Tibial nerve (tissue), 4 donors: ENCODE data around the gene TRABD2B. TPM values are rescaled to one million over a fixed set of nuclear protein-coding genes. Genes with fewer than 3 reads are reported as not detected.

Source experiments
- DNase-seq, 2 donors: peaks; one replicate each; pipeline ENCODE4 v3.0.0-alpha.2; 2019; ENCODE audit warnings: low spot score in 2 of 2
- H3K27ac ChIP-seq, 4 donors: fragments of 200-600 bp; sonication (generic) in 3 of 4; one replicate each; pipeline ENCODE4 v1.5.1; 2017 to 2019; ENCODE audit warnings: mild to moderate bottlenecking in 1 of 4
- H3K27me3 ChIP-seq, 2 donors: fragments of 200-600 bp; sonication (generic) in 1 of 2; one replicate each; pipeline versions ENCODE4 v1.5.1 to v1.6.0; 2017 to 2019
- H3K36me3 ChIP-seq, 3 donors: fragments of 200-600 bp; sonication (generic); one replicate each; pipeline ENCODE4 v1.5.1; 2018 to 2019
- H3K4me1 ChIP-seq, 4 donors: fragments of 200-600 bp; sonication (generic) in 3 of 4; one replicate each; pipeline ENCODE4 v1.5.1; 2017 to 2019
- H3K4me3 ChIP-seq, 4 donors: fragments of 200-600 bp; sonication (generic) in 3 of 4; one replicate each; pipeline ENCODE4 v1.5.1; 2017 to 2019; ENCODE audit warnings: mild to moderate bottlenecking in 1 of 4, moderate library complexity in 1 of 4
- H3K9me3 ChIP-seq, 4 donors: fragments of 200-600 bp; sonication (generic) in 3 of 4; one replicate each; pipeline ENCODE4 v1.5.1; 2017 to 2019
- EP300 ChIP-seq, 2 donors: sonication (generic); formaldehyde crosslinking; IDR thresholded peaks; one replicate each; pipeline ENCODE4 v1.6.1; 2017; ENCODE audit warnings: antibody characterized with exemption in 2 of 2, mild to moderate bottlenecking in 1 of 2
- POLR2A ChIP-seq, 2 donors: fragments of 450-650 bp; IDR thresholded peaks; one replicate each; pipeline ENCODE4 v1.6.1; 2017; ENCODE audit warnings: antibody characterized with exemption in 2 of 2, mild to moderate bottlenecking in 2 of 2, moderate library complexity in 2 of 2
- WGBS, 2 donors: methylation state at CpG; one replicate each; pipeline ENCODE4 v1.1.5; 2018; 5-methylcytosine and 5-hydroxymethylcytosine counted together
- total RNA-seq, 4 donors: library from RNA; depleted of rRNA; stranded (reverse); fragments of >200 nt; gene quantifications; one replicate each; pipeline ENCODE4 v1.1.0, GENCODE V29; 2016
- TF ChIP-seq, protein P1 (sequence below), 5 experiments: fragments of 200-600 bp in 3 of 5; fragments of 450-650 bp in 2 of 5; sonication (generic) in 3 of 5; IDR thresholded peaks; one replicate each; pipeline ENCODE4 v1.5.1; 2016 to 2019; ENCODE audit warnings: antibody characterized with exemption in 5 of 5, mild to moderate bottlenecking in 3 of 5, moderate library complexity in 2 of 5

TRABD2B gene
- total RNA-seq, 4 donors from 2014 or later: 1.3 to 4.1 (median 2.3) TPM

DNA sequence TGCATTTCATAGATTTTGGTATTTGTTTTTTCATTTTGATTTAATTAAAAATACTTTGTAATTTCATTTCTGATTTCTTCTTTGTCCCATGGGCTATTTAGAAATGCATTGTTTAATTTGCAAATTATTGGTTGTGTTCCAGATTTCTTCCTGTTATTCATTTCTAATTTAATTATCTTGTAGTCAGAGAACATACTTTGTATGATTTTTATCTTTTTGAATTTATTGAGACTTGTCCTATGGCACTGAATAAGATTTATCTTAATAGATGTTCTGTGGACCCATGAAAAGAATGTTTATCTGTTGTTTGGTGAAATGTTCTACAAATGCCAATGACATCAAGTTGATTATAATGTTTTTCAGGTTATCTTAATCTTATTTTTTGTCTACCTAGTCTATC lies 16.1 kb upstream of the TRABD2B start:
- TF ChIP-seq, protein P1, sequence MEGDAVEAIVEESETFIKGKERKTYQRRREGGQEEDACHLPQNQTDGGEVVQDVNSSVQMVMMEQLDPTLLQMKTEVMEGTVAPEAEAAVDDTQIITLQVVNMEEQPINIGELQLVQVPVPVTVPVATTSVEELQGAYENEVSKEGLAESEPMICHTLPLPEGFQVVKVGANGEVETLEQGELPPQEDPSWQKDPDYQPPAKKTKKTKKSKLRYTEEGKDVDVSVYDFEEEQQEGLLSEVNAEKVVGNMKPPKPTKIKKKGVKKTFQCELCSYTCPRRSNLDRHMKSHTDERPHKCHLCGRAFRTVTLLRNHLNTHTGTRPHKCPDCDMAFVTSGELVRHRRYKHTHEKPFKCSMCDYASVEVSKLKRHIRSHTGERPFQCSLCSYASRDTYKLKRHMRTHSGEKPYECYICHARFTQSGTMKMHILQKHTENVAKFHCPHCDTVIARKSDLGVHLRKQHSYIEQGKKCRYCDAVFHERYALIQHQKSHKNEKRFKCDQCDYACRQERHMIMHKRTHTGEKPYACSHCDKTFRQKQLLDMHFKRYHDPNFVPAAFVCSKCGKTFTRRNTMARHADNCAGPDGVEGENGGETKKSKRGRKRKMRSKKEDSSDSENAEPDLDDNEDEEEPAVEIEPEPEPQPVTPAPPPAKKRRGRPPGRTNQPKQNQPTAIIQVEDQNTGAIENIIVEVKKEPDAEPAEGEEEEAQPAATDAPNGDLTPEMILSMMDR (IDR thresholded peaks at IDR 0.05): no peak
- no peak for TF ChIP-seq EP300 (IDR thresholded peaks at IDR 0.05)
- TF ChIP-seq POLR2A (IDR thresholded peaks at IDR 0.05): no peak
- H3K4me1 ChIP-seq: no peaks in the 10 kb centered on the region
- no peak overlapping the region for H3K4me3 ChIP-seq
- H3K9me3 ChIP-seq: no peaks in the 10 kb centered on the region
- H3K36me3 ChIP-seq: no peaks in the 10 kb centered on the region
- H3K27me3 ChIP-seq: no peaks in the 10 kb centered on the region
- no peak overlapping the region for H3K27ac ChIP-seq
- no peak for DNase-seq

DNA sequence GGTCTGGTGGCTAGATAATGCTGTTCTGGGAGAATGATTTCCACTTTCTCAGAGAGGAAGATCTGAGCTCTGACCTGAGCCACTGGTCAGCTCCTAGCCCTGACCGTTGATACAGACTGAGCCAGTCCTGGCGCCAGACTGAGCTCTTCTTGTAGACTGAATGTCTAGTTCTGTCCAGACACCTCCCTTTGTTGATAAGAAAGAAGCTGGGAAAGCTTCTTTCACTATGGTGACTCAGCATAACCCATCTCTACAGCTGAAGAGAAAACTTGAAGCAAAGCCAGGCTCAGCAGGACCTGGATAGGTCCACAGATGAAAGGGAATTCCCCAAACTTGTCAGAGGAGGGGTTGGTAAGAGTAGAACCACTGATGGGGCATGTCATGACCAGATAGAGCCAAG lies 9.9 kb upstream of the TRABD2B start:
- TF ChIP-seq POLR2A (IDR thresholded peaks at IDR 0.05) (no peak), EP300 (IDR thresholded peaks at IDR 0.05) (no peak)
- TF ChIP-seq, protein P1 (IDR thresholded peaks at IDR 0.05): no peak
- Histone ChIP-seq H3K36me3 (no peaks in the 10 kb centered on the region), H3K27me3 (no peaks in the 10 kb centered on the region), H3K4me3 (no peak overlapping the region), H3K4me1 (no peaks in the 10 kb centered on the region), H3K9me3 (no peaks in the 10 kb centered on the region), H3K27ac (no peak overlapping the region)
- DNase-seq: no peak
- WGBS, 2 donors: 63 to 85% methylated on average over 2 of the region's 2 CpGs

DNA sequence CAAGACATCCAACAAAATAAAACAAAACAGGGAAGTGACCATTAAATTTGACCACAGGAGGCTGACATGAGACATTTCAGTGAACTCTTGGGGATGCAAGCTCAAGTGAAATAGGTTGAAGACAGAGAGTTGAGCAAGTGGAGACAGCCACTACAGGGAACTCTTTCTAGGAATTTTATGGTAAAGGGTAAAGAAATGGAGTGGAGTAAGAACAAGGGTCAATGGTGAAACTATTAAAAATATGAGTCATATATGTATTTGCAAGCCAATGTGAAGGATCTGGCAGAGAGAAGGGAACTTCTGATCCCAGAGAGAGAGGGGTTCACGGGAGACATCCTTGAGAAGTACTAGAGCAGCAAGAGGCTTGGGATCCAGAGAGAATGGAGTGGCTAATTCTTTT lies 9.1 kb upstream of the TRABD2B start:
- H3K36me3 ChIP-seq: no peaks in the 10 kb centered on the region
- H3K4me3 ChIP-seq: no peak overlapping the region
- DNase-seq: no peak
- 71 to 81% methylated on average over 1 of the region's 1 CpG for WGBS, 2 donors
- peaks cover 0 to 6% (median 0%) of the 10 kb centered on the region in 4 donors for H3K4me1 ChIP-seq
- H3K27me3 ChIP-seq: no peaks in the 10 kb centered on the region
- H3K27ac ChIP-seq: no peak overlapping the region
- no peaks in the 10 kb centered on the region for H3K9me3 ChIP-seq
- TF ChIP-seq EP300 (IDR thresholded peaks at IDR 0.05) (no peak), POLR2A (IDR thresholded peaks at IDR 0.05) (no peak)
- TF ChIP-seq, protein P1 (IDR thresholded peaks at IDR 0.05): no peak

DNA sequence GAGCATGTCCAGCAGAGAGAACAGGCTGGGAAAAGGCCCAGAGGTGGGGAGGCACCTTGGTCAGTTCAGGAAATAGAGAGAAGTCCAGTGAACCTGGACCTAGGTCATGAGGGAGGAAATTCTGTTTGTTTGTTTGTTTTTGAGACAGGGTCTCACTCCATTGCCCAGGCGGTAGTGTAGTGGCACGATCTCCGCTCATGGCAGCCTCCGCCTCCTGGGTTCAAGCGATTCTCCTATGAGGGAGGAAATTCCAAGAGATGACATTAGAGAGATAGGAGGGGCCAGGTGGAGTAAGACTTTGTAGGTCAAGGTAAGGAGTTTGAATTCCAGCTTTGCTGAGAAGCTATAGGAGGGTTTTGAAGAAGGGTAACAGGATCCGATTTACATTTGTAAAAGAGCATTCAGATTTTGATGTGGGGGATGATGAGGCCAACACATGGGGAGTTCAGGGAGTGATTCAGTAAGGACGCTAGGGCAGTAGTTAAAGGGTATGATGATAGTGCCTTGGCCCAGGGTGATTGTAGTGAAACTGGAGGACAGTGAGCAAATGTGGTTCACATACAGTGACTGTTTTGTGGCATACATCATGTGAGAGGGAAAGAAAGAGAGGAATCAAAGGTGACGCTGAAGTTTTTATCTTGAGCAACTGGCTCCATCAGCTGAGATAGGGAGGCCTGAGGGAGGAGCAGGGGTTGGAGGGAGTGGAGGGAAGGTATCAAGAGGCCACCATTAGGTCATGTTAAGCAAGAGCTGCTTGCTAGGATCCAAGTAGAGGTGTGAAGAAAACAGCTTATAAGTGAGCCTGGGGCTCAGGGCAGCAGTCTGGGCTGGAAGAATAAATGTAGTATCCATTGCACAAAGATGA lies 8.3 kb upstream of the TRABD2B start:
- TF ChIP-seq POLR2A (IDR thresholded peaks at IDR 0.05) (no peak), EP300 (IDR thresholded peaks at IDR 0.05) (no peak)
- TF ChIP-seq, protein P1 (IDR thresholded peaks at IDR 0.05): no peak
- DNase-seq: no peak
- peaks cover 0 to 6% (median 0%) of the 10 kb centered on the region in 4 donors for H3K4me1 ChIP-seq
- no peaks in the 10 kb centered on the region for H3K27me3 ChIP-seq
- no peak overlapping the region for H3K4me3 ChIP-seq
- no peak overlapping the region for H3K27ac ChIP-seq
- WGBS, 2 donors: 90 to 92% methylated on average over 8 of the region's 8 CpGs
- no peaks in the 10 kb centered on the region for H3K9me3 ChIP-seq
- no peaks in the 10 kb centered on the region for H3K36me3 ChIP-seq

DNA sequence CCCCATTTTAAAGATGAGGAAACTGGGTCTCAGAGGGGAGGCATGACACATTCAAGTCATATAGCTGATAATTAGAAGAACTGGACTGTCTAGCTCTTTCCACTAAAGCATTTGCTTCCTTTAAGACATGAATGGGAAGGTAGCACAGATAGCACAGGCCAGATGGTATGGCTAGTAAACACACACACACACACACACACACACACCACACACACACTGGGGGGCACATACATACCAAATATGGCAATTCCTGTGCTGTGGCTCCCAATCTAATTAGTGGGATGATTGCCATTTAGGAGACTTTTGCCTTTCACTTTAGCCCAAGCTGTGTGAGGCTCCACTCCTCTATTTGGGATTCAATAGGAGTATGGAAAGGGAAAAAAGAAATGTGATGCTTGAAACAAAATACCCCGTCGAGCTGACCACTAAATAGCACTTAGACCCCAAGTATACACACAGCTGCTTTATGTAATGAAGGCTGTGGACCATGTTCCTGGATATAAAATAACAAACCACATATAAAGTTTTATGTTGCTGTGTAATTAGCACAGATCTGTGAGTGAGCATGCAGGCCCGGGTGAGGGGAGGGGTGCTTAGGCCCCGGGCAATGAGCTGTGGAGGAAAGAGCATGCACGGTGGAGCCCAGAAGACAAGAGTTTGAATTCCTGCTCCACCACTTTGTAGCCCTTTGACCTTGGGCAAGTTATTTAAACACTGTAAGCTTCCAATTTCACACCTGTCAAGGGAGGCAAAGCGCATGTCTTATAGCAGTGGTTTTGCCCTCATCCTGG lies 6.8 kb upstream of the TRABD2B start:
- H3K27ac ChIP-seq: no peak overlapping the region
- H3K27me3 ChIP-seq: peaks cover 0 to under 1% of the 10 kb centered on the region in 2 donors
- no peak for DNase-seq
- 56 to 65% methylated on average over 6 of the region's 6 CpGs for WGBS, 2 donors
- H3K4me1 ChIP-seq: peaks cover 0 to 6% (median 0%) of the 10 kb centered on the region in 4 donors
- no peaks in the 10 kb centered on the region for H3K36me3 ChIP-seq
- no peak overlapping the region for H3K4me3 ChIP-seq
- no peak for TF ChIP-seq POLR2A (IDR thresholded peaks at IDR 0.05)
- TF ChIP-seq EP300 (IDR thresholded peaks at IDR 0.05): no peak
- TF ChIP-seq, protein P1 (IDR thresholded peaks at IDR 0.05): no peak
- H3K9me3 ChIP-seq: no peaks in the 10 kb centered on the region
